ENCODE results near the gene MAP3K10.

MAP3K10 gene

GRCh38 chr19:40234429-40235237, 43.4 kb downstream of the MAP3K10 start:
- no peak for DNase-seq

- no peak for DNase-seq
These were observed 44.2 kb downstream of the MAP3K10 start for GRCh38 chr19:40235238-40236025.

GRCh38 chr19:40236026-40236355, 44.8 kb downstream of the MAP3K10 start:
- DNase-seq: no peak

GRCh38 chr19:40236366-40236765, 45.1 kb downstream of the MAP3K10 start:
- no peak for DNase-seq

GRCh38 chr19:40237791-40238190, 46.6 kb downstream of the MAP3K10 start:
- DNase-seq: no peak

GRCh38 chr19:40238775-40239174, 47.5 kb downstream of the MAP3K10 start:
- DNase-seq: no peak

GRCh38 chr19:40239415-40240226, 48.4 kb downstream of the MAP3K10 start:
- DNase-seq: no peak

GRCh38 chr19:40240332-40240731, 49.1 kb downstream of the MAP3K10 start:
- no peak for DNase-seq

GRCh38 chr19:40241125-40241808, 50.0 kb downstream of the MAP3K10 start:
- no peak for DNase-seq

- DNase-seq: no peak
These were observed 50.7 kb downstream of the MAP3K10 start for GRCh38 chr19:40241809-40242384.

GRCh38 chr19:40242480-40242879, 51.3 kb downstream of the MAP3K10 start:
- no peak for DNase-seq

- DNase-seq: no peak
These were observed 52.0 kb downstream of the MAP3K10 start for GRCh38 chr19:40243181-40243580.

- DNase-seq: no peak
These were observed 53.5 kb downstream of the MAP3K10 start for GRCh38 chr19:40244579-40245317.

GRCh38 chr19:40245506-40246128, 54.4 kb downstream of the MAP3K10 start:
- DNase-seq: no peak

GRCh38 chr19:40246292-40247073, 55.3 kb downstream of the MAP3K10 start:
- DNase-seq: no peak

GRCh38 chr19:40247178-40247577, 56.0 kb downstream of the MAP3K10 start:
- DNase-seq: no peak

GRCh38 chr19:40247735-40248262, 56.6 kb downstream of the MAP3K10 start:
- no peak for DNase-seq

GRCh38 chr19:40249201-40249600, 58.0 kb downstream of the MAP3K10 start:
- no peak for DNase-seq

- DNase-seq: no peak
These were observed 58.6 kb downstream of the MAP3K10 start for GRCh38 chr19:40249781-40250180.

- DNase-seq: no peak
These were observed 60.0 kb downstream of the MAP3K10 start for GRCh38 chr19:40251244-40251643.
